Limb (tissue), 2 donors: Measurements from ENCODE around the gene LYPLA2.
A peak's percentile ranks its signal among the peaks of the same experiment; 100 is the strongest.
"Not testable (repeated sequence)": the region's sequence is repeated elsewhere in the genome, so short reads cannot be mapped to it uniquely, and the experiment has no call there.

Source experiments
- DNase-seq, 2 donors: peaks; one replicate each; pipeline ENCODE4 v3.0.0-alpha.2; 2016; ENCODE audit errors: extremely low spot score in 2 of 2

Gene LYPLA2

GRCh38 chr1:23825762-23826522, 35.0 kb downstream of the LYPLA2 start:
- no peak for DNase-seq

- DNase-seq, result not testable (repeated sequence)
Observed at GRCh38 chr1:23826590-23826989, 35.6 kb downstream of the LYPLA2 start.

- no peak for DNase-seq
Observed at GRCh38 chr1:23827717-23828116, 36.8 kb downstream of the LYPLA2 start.

- not testable (repeated sequence) for DNase-seq
Observed at GRCh38 chr1:23834156-23834555, 43.2 kb downstream of the LYPLA2 start.

- no peak for DNase-seq
Observed at GRCh38 chr1:23836037-23836436, 45.1 kb downstream of the LYPLA2 start.

- DNase-seq, result peak in 1 of 2 donors; percentile 29
Observed at GRCh38 chr1:23837908-23838307, 47.0 kb downstream of the LYPLA2 start.

- peak; percentile 2 to 68 for DNase-seq
Observed at GRCh38 chr1:23838401-23838866, 47.5 kb downstream of the LYPLA2 start.

- DNase-seq, result no peak
Observed at GRCh38 chr1:23843644-23844043, 52.7 kb downstream of the LYPLA2 start.
